Hippocampal formation (tissue), 2 donors: ENCODE results near the gene PHLDA3.
"Not testable (repeated sequence)": the region's sequence is repeated elsewhere in the genome, so short reads cannot be mapped to it uniquely, and the experiment has no call there.

ENCODE experiments used
- DNase-seq, 2 donors: peaks; one replicate each; lab custom pipeline; 2025; lab: John Stamatoyannopoulos, UW

Gene PHLDA3

DNA sequence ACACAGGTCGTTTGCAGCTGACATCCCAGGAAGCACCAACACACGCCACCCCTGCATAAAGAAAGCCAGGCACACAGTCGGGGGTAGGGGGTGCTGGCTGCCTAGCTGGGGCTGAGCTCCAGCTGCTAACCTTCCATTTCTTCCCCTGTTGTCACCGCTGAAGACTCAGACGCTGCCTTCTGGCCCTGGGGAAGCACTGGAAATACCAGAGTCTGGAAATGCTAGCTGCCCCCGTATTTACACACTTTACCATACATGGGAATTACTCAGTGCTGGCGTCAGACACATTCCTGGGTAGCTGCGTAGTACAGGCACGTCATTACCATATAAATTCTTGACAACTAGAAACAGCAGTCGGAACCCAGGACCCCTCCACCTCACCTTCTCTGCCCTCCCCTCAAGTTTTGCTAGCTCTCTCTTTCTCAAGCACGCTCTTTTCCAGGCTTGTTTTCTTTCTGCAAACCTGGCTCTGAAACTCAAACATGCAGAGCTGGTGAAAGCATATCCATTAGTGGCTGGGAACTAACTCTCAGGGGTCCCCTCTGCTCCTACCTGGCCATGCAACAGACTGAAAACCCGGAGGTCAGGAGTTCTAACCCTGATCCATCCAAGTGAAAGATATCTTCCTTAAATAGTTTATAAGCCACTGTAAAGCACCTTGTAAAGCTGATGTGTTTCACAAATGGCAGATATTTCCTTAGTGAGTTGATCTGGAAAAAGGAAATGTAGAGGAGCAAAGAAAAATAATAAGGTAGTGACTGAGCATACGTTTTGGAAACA lies 34.6 kb upstream of the PHLDA3 start:
- DNase-seq: no peak

DNA sequence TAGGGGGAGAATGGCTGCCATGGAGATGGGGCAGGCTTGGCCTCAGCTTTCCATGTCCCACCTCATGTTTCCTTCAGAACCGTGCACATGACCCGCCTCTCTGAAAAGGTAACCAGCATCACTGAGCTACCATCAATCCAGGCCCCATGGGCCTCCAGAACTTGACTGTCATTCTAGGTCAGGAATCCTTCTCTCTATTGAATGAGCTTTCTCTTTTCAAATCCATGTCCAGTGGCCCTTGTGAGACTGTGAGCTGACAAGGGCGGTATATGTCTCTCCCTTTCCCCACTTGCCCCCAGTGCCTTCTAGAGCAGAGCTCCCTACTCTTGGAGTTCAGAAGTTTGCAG lies 33.5 kb upstream of the PHLDA3 start:
- no peak for DNase-seq

- DNase-seq: no peak
These were observed 33.0 kb upstream of the PHLDA3 start for GRCh38 chr1:201501812-201502510.

- DNase-seq: no peak
These were observed 32.2 kb upstream of the PHLDA3 start for GRCh38 chr1:201501144-201501543.

GRCh38 chr1:201500670-201501120 lies 31.7 kb upstream of the PHLDA3 start:
- no peak for DNase-seq

- peak; percentile 85 to 91 for DNase-seq
These were observed 31.0 kb upstream of the PHLDA3 start for GRCh38 chr1:201499795-201500669.

DNA sequence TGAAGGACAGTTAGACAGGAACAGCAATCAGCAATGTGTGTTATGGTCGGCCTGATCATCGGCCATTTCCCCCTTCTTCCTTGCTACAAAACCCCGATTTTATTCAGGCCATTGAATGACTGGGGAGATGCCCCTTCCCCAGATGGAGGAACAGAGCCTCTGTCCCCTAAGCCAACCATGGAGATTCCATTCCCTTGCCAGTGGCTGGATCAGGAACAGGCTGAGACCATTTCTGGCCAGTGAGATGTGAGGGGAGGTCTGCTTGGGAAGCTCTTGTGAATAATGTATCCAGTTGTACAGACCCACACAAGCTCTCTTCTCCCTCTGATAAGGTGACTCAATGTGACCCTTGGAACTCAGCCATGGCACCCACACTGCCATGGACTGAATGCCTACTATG lies 30.2 kb upstream of the PHLDA3 start:
- DNase-seq: no peak

GRCh38 chr1:201498621-201499020 lies 29.6 kb upstream of the PHLDA3 start:
- DNase-seq: no peak

DNA sequence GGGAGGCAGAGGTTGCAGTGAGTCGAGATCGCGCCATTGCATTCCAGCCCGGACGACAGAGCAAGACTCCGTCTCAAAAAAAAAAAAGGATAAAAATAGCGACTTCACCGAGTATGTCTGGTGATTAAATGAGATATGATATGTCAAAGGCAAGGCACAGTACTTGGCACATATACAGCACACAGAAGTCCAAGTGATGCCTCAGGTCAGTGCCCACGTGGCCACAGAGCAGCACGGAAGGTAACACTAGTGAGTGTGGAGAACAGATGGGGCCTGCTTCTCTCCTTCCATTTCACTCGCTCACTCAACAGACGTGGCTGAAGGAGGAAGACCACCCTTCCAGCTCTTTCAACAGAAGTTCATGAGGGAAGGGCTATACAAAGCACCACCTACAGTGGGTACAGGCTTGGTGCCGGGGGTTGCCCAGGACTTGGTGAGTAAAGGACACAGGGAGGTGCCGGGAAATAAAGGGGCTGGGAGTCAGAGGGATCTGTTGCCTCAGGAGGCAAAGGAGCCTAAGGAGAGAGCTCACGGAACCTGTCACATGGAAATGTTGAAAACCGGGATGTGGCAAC lies 29.0 kb upstream of the PHLDA3 start:
- DNase-seq: no peak

- DNase-seq: no peak
These were observed 27.3 kb upstream of the PHLDA3 start for GRCh38 chr1:201496296-201496690.

DNA sequence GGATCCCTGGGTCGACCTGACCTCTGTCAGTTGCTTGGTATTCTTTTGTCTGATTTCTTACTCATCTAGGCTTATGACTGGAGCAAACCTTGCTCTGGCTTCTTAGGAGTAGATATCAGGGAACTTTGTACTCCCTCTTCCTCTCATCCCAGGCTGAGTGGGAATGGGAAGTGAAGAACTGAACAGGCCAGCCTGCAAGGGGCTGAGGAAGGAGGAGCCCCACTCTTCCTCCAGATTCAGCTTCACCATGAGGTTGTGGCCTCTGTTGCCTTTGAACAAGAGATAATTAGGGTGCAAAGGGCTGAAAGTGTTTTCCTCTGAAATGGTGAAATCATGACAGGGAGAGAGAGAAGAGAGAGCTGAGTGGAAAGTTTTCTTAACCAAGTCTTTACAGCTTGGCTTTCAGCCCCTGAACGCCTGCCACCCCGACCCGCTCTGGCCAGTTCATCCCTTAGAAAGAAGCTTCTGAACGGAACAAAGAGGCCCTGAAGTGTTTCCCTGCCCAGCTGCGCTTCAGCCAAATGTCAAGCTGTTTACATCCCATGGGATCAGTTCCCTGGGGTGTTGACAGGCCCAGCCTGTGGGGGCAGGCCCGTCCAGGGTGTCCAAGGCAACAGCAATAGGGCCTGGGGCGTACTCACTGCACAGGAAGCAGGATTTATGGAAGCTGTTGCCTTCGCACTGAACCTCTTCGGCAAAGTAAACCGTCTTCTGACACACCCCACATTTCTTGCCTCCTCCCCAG lies 26.7 kb upstream of the PHLDA3 start:
- DNase-seq: peak; percentile 90 to 92

- DNase-seq: no peak
These were observed 25.0 kb upstream of the PHLDA3 start for GRCh38 chr1:201493757-201494617.

GRCh38 chr1:201493026-201493656 lies 24.2 kb upstream of the PHLDA3 start:
- DNase-seq: not testable (repeated sequence)

- no peak for DNase-seq
These were observed 23.0 kb upstream of the PHLDA3 start for GRCh38 chr1:201491896-201492511.

- no peak for DNase-seq
These were observed 21.7 kb upstream of the PHLDA3 start for GRCh38 chr1:201490708-201491131.

DNA sequence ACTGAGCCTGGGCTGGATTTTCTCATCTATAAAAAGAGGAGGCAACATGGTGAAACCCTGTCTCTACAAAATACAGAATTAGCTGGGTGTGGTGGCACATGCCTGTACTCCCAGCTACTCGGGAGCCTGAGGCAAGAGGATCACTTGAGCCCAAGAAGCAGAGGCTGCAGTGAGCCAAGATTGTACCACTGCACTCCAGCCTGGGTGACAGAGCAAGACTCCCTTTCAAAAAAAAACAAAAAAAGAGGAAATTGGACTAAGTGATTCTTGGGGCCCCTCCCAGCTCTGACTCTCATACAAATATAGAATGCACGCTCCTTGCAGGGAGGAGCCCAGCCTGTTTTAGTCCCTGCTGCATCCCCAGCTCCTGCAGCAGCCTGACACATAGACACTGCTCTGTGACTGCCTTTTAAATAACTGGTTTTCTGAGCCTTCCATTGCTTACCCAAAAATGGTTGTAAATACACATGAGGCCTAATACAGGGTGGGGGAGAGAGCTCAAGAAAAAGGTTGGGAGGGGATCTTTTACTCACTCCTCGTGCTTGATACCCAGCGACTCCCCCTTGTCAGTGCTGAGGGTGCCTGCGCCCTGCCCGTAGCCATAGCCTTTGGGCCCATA lies 20.8 kb upstream of the PHLDA3 start:
- DNase-seq: no peak

- DNase-seq: no peak
These were observed 20.0 kb upstream of the PHLDA3 start for GRCh38 chr1:201488830-201489589.

GRCh38 chr1:201487742-201488141 lies 18.8 kb upstream of the PHLDA3 start:
- no peak for DNase-seq
